Activated naive CD4-positive, alpha-beta T cell treated with anti-CD3 and anti-CD28 coated beads, Interleukin-2, amount 10 ng/mL, durations not matched to agents 7 days and 5 days (primary cell): ENCODE results near the gene FBXW9.
"Not testable (repeated sequence)": the region's sequence is repeated elsewhere in the genome, so short reads cannot be mapped to it uniquely, and the experiment has no call there.

Experiments used
- CTCF ChIA-PET: fragments of 350-600 bp; sonication (Branson Sonifier 250); formaldehyde crosslinking; loops from one replicate; lab custom pipeline; 2021; ENCODE audit warnings: antibody characterized with exemption; lab: Charles Lee
- DNase-seq: peaks from one replicate; pipeline ENCODE4 v3.0.0-alpha.2; 2020
- H3K27ac Mint-ChIP-seq: one replicate; pipeline ENCODE4 v1.8.0; 2021; ENCODE audit warnings: mild to moderate bottlenecking, moderate library complexity, mixed read lengths
- H3K27me3 Mint-ChIP-seq: one replicate; pipeline ENCODE4 v1.8.0; 2021; ENCODE audit warnings: mild to moderate bottlenecking, mixed read lengths
- H3K36me3 Mint-ChIP-seq: one replicate; pipeline ENCODE4 v1.8.0; 2021; ENCODE audit warnings: mixed read lengths
- H3K4me1 Mint-ChIP-seq: one replicate; pipeline ENCODE4 v1.8.0; 2021; ENCODE audit warnings: mixed read lengths
- H3K4me3 Mint-ChIP-seq: one replicate; pipeline ENCODE4 v1.8.0; 2021; ENCODE audit warnings: mild to moderate bottlenecking, moderate library complexity, mixed read lengths
- H3K9me3 Mint-ChIP-seq: one replicate; pipeline ENCODE4 v1.8.0; 2021; ENCODE audit warnings: mixed read lengths

The FBXW9 gene

GRCh38 chr19:12723381-12723640, 26.9 kb upstream of the FBXW9 start:
- no peak for DNase-seq

GRCh38 chr19:12722566-12723380, 26.3 kb upstream of the FBXW9 start:
- peaks cover 29% of the 10 kb centered on the region for H3K36me3 Mint-ChIP-seq
- peak overlapping the region; percentile 82 for H3K4me3 Mint-ChIP-seq

More at GRCh38 chr19:12723381-12723640, 26.9 kb upstream of the FBXW9 start:
- peak overlapping the region; percentile 82 for H3K4me3 Mint-ChIP-seq
- CTCF ChIA-PET, result interaction anchor here (0.6 to 6.4 kb wide), 4 partner anchors 10 to 72 kb away, joined by 3 to 48 read pairs (median 8); partner anchors contain the start of gene TRIR
- no peaks in the 10 kb centered on the region for H3K9me3 Mint-ChIP-seq
- peak overlapping the region; percentile 91 for H3K27ac Mint-ChIP-seq
- peaks cover 32% of the 10 kb centered on the region for H3K36me3 Mint-ChIP-seq
- H3K27me3 Mint-ChIP-seq, result peaks cover 4% of the 10 kb centered on the region
- peaks cover 41% of the 10 kb centered on the region for H3K4me1 Mint-ChIP-seq

GRCh38 chr19:12721656-12722565, 25.5 kb upstream of the FBXW9 start:
- Mint-ChIP-seq H3K36me3 (peaks cover 26% of the 10 kb centered on the region), H3K4me3 (peak overlapping the region; percentile 99), H3K27me3 (peaks cover 4% of the 10 kb centered on the region), H3K27ac (peak overlapping the region; percentile 93), H3K9me3 (no peaks in the 10 kb centered on the region), H3K4me1 (peaks cover 42% of the 10 kb centered on the region)
- CTCF ChIA-PET, result interaction anchor here (1.1 to 6.4 kb wide), 5 partner anchors 12 to 44 kb away, joined by 3 to 48 read pairs (median 5); partner anchors contain the start of gene TRIR
- DNase-seq, result peak; percentile 71

More at GRCh38 chr19:12722566-12723380, 26.3 kb upstream of the FBXW9 start:
- CTCF ChIA-PET, result interaction anchor here (0.6 to 6.4 kb wide), 5 partner anchors 11 to 73 kb away, joined by 3 to 48 read pairs (median 4); partner anchors contain the start of gene TRIR
- H3K9me3 Mint-ChIP-seq, result no peaks in the 10 kb centered on the region
- peak; percentile 97 for DNase-seq
- H3K27ac Mint-ChIP-seq, result peak overlapping the region; percentile 91
- peaks cover 41% of the 10 kb centered on the region for H3K4me1 Mint-ChIP-seq
- peaks cover 4% of the 10 kb centered on the region for H3K27me3 Mint-ChIP-seq

GRCh38 chr19:12720851-12721655, 24.6 kb upstream of the FBXW9 start:
- peak; percentile 59 for DNase-seq
- Mint-ChIP-seq H3K27me3 (peaks cover 4% of the 10 kb centered on the region), H3K9me3 (no peaks in the 10 kb centered on the region), H3K27ac (peak overlapping the region; percentile 93), H3K4me3 (peak overlapping the region; percentile 99), H3K4me1 (peaks cover 40% of the 10 kb centered on the region), H3K36me3 (peaks cover 25% of the 10 kb centered on the region)
- CTCF ChIA-PET, result interaction anchor here (1.1 to 6.4 kb wide), 5 partner anchors 12 to 45 kb away, joined by 3 to 48 read pairs (median 5); partner anchors contain the start of gene TRIR

GRCh38 chr19:12720296-12720695, 23.9 kb upstream of the FBXW9 start:
- Mint-ChIP-seq H3K4me1 (peaks cover 40% of the 10 kb centered on the region), H3K27me3 (peaks cover 4% of the 10 kb centered on the region), H3K9me3 (no peaks in the 10 kb centered on the region), H3K27ac (peak overlapping the region; percentile 83), H3K36me3 (peaks cover 30% of the 10 kb centered on the region), H3K4me3 (peak overlapping the region; percentile 99)
- CTCF ChIA-PET, result interaction anchor here (0.9 to 6.4 kb wide), 4 partner anchors 11 to 45 kb away, joined by 3 to 48 read pairs (median 6); partner anchors contain the start of gene TRIR
- no peak for DNase-seq

GRCh38 chr19:12715929-12716328, 19.5 kb upstream of the FBXW9 start:
- Mint-ChIP-seq H3K4me1 (peaks cover 20% of the 10 kb centered on the region), H3K4me3 (no peak overlapping the region), H3K27me3 (no peaks in the 10 kb centered on the region), H3K36me3 (peaks cover 44% of the 10 kb centered on the region), H3K9me3 (no peaks in the 10 kb centered on the region), H3K27ac (no peak overlapping the region)
- CTCF ChIA-PET, result interaction anchor here (0.7 to 6.0 kb wide), 8 partner anchors 15 to 132 kb away, joined by 3 to 35 read pairs (median 6); partner anchors contain the start of gene TRIR
- DNase-seq, result no peak

- Mint-ChIP-seq H3K4me1 (peaks cover 13% of the 10 kb centered on the region), H3K4me3 (no peak overlapping the region), H3K27me3 (no peaks in the 10 kb centered on the region), H3K27ac (no peak overlapping the region), H3K36me3 (peaks cover 52% of the 10 kb centered on the region), H3K9me3 (no peaks in the 10 kb centered on the region)
- CTCF ChIA-PET, result interaction anchor here (0.6 to 6.0 kb wide), 5 partner anchors 16 to 103 kb away, joined by 3 to 35 read pairs (median 3); partner anchors contain the start of gene TRIR
- DNase-seq, result no peak
Measured at GRCh38 chr19:12715102-12715501, 18.7 kb upstream of the FBXW9 start.

- H3K27ac Mint-ChIP-seq, DNase-seq, H3K27me3 Mint-ChIP-seq, H3K9me3 Mint-ChIP-seq, H3K4me1 Mint-ChIP-seq, H3K4me3 Mint-ChIP-seq: not testable (repeated sequence)
- peaks cover 48% of the 10 kb centered on the region for H3K36me3 Mint-ChIP-seq
- CTCF ChIA-PET, result interaction anchor here (1.4 to 6.0 kb wide), 3 partner anchors 29 to 47 kb away, joined by 3 to 35 read pairs (median 5); no protein-coding TSS in a partner anchor
Measured at GRCh38 chr19:12713304-12713703, 16.9 kb upstream of the FBXW9 start.

GRCh38 chr19:12712077-12712476, 15.6 kb upstream of the FBXW9 start:
- DNase-seq, result peak; percentile 44
- CTCF ChIA-PET, H3K27me3 Mint-ChIP-seq, H3K9me3 Mint-ChIP-seq, H3K27ac Mint-ChIP-seq, H3K4me3 Mint-ChIP-seq, H3K4me1 Mint-ChIP-seq: not testable (repeated sequence)
- peaks cover 51% of the 10 kb centered on the region for H3K36me3 Mint-ChIP-seq

GRCh38 chr19:12711187-12711586, 14.8 kb upstream of the FBXW9 start:
- no peaks in the 10 kb centered on the region for H3K9me3 Mint-ChIP-seq
- H3K36me3 Mint-ChIP-seq, result peaks cover 54% of the 10 kb centered on the region
- no peaks in the 10 kb centered on the region for H3K27me3 Mint-ChIP-seq
- CTCF ChIA-PET, result interaction anchor here (0.9 kb wide), 1 partner anchor 137 kb away, joined by 3 read pairs; no protein-coding TSS in a partner anchor
- DNase-seq, result no peak
- H3K4me1 Mint-ChIP-seq, result no peaks in the 10 kb centered on the region
- H3K27ac Mint-ChIP-seq, result no peak overlapping the region
- no peak overlapping the region for H3K4me3 Mint-ChIP-seq

GRCh38 chr19:12708641-12709040, 12.2 kb upstream of the FBXW9 start:
- no peak for DNase-seq
- no peak overlapping the region for H3K27ac Mint-ChIP-seq
- no peaks in the 10 kb centered on the region for H3K9me3 Mint-ChIP-seq
- no peaks in the 10 kb centered on the region for H3K4me1 Mint-ChIP-seq
- CTCF ChIA-PET, result interaction anchor here (1.4 to 2.3 kb wide), 3 partner anchors 49 to 87 kb away, joined by 3 to 6 read pairs (median 4); no protein-coding TSS in a partner anchor
- H3K4me3 Mint-ChIP-seq, result no peak overlapping the region
- H3K27me3 Mint-ChIP-seq, result no peaks in the 10 kb centered on the region
- peaks cover 57% of the 10 kb centered on the region for H3K36me3 Mint-ChIP-seq

GRCh38 chr19:12706332-12706718, 9.9 kb upstream of the FBXW9 start:
- Mint-ChIP-seq H3K27me3 (no peaks in the 10 kb centered on the region), H3K9me3 (no peaks in the 10 kb centered on the region), H3K27ac (no peak overlapping the region), H3K4me3 (no peak overlapping the region), H3K4me1 (no peaks in the 10 kb centered on the region), H3K36me3 (peaks cover 57% of the 10 kb centered on the region)
- CTCF ChIA-PET, result no interaction called here
- no peak for DNase-seq

- Mint-ChIP-seq H3K36me3 (peaks cover 53% of the 10 kb centered on the region), H3K4me3 (no peak overlapping the region), H3K27me3 (no peaks in the 10 kb centered on the region), H3K27ac (no peak overlapping the region), H3K9me3 (no peaks in the 10 kb centered on the region), H3K4me1 (no peaks in the 10 kb centered on the region)
- CTCF ChIA-PET, result no interaction called here
- no peak for DNase-seq
Measured at GRCh38 chr19:12705654-12706331, 9.4 kb upstream of the FBXW9 start.
